Renal cortical epithelial cell (primary cell): ENCODE measurements around the gene TDRD15. TPM values are rescaled to one million over a fixed set of nuclear protein-coding genes. Genes with fewer than 3 reads are reported as not detected.
"Not testable (repeated sequence)": the region's sequence is repeated elsewhere in the genome, so short reads cannot be mapped to it uniquely, and the experiment has no call there.

Experiments used
- DNase-seq: peaks from one replicate; pipeline ENCODE4 v3.0.0-alpha.2; 2011; ENCODE audit warnings: low read depth
- total RNA-seq: library from RNA; depleted of rRNA; stranded (reverse); fragments of >200 nt; gene quantifications from 2 replicates; pipeline ENCODE4 v1.2.3, GENCODE V29; 2014

TDRD15 gene
- total RNA-seq, 1 donor from 2014 or later: not detected

DNA sequence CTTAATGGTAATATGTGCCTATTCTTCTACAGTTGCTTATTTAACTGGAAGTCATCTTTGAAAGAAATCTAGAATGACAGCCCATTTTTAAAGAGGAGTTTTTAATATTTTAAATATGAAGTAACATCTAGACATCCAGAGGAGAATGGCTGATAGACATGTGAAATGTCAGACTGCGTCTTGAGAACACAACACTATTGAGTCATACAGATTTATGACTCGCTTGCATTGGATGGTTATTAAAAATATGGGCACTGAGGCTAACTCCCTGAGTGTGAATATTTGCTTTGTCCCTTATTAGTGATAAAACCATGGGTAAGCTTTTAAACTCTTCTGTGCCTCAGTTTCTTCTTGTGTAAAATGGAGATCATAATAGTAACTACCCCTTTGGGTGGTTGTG, 22.9 kb downstream of the TDRD15 start:
- no peak for DNase-seq

DNA sequence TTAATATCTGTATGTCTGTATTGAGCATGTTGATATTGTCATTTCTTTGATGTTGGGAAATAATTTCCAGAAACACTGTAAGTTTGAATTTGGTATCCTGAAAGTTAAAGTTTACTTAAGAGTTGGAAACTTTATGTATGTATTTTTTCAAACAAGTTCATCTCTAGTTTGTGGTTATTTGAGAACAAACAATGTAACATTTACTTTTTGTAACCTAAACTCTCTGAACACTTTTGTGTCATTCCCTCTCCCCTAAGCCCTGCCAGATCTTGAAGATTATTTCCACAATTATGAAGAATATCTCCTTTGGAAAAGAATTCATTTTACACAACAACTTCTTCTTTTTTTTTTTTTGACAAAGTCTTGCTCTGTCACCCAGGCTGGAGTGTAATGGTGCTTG, 24.9 kb downstream of the TDRD15 start:
- DNase-seq: no peak

DNA sequence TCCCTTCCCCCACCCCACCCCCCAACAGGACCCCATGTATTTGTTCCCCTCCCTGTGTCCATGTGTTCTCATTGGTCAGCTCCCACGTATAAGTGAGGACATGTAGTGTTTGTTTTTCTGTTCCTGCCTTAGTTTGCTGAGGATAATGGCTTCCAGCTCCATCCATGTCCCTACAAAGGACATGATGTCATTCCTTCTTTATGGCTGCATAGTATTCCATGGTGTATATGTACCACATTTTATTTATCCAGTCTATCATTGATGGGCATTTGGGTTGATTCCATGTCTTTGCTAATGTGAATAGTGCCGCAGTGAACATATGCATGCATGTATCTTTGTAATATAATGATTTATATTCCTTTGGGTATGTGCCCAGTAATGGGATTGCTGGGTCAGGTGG, 27.5 kb downstream of the TDRD15 start:
- not testable (repeated sequence) for DNase-seq

DNA sequence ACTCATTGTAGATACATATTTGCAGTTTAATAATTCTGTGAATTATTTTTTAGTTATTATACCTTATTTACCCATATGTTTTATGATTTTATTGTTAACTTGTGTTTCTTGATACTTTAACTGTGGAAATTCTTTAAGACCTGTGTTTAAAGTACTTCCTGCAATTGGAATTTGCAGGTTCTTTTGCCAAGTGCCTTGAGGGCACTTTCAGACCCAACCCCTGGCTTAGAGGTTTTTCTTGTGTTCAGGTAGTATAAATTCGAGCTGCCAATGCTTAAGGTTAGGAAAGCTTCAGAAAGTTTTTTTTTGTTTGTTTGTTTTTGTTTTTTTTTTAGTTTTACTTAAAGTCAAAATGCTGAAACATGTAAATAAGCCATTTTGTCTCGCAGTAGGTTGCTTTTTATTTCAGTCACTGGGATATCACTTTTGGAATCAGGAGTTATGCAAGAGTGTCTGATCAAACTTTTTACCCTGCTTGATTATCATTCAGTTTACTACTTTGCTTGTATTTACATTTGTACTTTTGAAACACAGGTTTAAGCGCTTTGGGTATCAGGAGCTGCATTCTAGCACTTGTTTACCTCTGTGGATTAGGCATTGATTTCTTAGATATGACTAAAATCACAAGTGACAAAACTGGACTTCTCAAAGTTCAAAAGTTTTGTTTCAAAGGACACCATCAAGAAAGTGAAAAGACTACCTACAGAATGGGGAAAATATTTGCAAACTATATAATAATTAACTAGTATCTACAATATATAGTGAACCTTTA, 31.8 kb downstream of the TDRD15 start:
- DNase-seq: peak; percentile 25

DNA sequence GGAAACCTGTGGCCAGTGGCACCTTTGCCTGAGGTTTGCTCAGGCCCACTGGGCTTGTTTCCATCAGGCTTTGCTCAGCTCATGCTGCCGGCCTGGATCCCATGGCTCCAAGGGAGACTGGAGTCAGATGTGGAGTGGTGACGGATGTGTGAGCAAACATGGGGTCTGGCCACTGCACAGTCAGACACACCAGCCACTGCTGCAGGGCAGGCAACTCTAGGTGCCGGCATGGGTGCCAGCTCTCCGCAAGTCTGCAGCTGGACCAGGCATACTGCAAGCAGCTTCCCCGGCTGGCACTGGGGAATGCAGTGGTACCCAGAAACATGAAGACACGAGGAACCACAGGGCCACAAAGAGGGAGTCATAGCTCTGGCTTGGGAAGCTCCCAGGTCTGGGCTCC, 37.4 kb downstream of the TDRD15 start:
- DNase-seq: no peak

DNA sequence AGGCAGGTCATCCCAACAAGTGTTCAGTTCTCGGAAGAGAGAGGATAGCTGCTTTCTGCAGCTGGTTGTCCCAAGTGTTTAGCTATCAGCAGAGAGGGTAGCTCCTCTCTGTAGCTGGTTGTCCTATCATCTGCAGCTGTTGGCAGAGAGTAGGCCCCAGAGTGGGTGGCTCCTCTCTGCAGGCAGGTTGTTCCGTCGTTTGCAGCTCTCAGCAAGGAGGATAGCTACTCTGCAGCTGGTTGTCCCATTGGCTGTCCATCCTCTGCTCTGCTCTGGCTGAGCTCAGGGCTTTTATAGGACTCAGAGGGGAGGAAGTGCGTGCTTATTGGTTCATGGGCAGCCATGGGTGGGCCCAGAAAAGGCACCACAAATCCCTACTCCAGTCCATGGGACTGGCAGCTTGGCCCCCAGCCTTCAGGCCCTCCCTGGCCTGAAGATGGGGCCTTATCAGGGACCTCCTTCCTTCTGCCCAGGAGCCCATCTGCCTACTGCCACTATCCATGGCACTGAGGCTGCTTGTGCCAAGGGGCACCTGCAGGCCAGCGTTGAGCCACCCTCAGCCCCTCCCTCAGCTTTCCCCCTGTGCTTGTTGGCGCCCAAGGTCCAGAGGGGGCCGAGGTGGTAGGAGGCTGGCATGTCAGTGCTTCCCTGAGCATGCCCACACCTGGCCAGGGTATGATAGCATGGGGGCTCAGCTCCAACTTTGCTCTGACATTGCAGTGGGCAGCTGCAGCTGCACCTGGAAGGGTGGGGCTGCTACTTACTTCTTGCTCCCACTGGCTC, 38.3 kb downstream of the TDRD15 start:
- DNase-seq: no peak

DNA sequence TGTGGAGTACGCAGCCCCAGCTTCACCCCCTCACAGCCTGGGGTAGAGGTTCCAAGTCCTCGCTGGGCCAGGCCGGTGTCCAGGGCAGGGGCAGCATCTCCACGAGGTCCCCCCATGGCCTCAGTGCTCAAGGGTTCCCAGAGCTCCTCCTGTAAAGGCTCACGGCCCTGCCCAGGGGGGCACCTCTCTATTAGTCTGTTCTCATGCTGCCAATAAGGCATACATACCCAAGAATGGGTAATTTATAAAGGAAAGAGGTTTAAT, 38.8 kb downstream of the TDRD15 start:
- no peak for DNase-seq

DNA sequence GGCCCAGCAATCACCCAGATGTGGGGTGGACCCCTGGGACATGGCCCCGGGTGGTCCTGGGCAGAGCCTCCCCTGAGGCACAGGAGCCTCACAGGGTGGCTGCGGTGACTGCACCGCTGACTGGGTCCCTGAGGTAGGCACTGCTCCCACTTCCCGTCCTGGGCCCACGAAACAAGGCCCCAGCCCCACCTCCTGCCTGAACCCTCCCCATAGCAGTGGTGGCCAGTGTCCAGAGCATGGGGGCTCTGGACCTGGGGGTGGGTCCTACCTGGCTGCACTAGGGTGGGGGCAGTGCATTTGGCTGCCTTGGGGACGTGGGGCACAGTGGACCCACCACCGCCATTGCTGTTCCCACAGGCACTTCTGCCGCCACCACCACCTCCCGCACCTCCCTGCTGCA, 39.4 kb downstream of the TDRD15 start:
- no peak for DNase-seq

DNA sequence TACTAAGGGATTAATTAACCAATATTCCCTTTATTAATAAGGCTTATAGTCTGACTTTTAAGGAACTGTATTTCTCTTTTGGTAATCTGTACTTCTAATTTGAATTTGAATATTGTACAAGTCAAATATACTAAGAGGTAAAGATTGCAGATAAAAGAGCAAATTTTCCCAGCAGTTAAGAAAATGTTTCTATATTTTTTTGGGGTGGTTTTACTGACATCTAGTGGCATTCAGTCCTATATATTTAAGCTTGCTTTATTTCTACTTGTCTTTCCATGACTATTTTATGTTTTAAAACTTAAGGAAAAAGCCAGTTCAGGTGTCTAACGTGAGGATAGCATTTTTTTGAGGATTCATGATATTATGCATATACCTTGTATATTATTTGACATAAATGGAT, 41.6 kb downstream of the TDRD15 start:
- DNase-seq: peak; percentile 3

DNA sequence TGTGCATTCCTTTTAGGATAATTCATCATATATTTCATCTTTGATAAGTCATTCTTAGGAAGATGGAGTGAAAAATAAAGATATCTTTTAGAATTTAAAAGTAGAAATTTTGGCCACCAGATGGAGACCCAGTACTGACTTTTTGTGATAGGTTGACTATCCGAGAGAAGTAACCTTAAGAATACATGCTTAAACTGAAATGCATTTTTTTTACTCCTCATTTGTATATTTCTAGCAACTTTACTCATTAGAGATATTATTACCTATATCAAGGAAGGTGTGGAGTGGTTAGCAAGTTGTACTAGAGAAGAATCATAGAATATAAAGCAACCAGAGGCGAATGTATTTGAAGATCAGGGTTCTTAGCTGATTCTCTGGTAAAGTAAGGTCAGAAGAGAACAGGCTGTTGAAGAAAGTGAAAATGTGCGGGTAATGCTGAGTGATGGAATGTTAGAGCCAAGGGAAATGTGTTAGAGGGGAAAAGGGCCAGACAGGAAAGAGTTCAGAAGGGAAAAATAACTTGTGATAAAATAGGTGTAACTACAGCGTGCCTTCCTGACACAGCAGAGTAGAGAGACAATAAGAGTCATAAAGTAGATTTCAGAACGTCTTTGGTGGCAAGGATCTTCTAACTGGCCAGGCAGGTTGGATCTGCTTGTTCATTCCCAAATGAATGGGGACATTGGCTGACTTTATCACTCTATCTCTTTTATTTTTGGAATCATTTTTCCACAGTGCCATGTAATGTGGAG, 52.3 kb downstream of the TDRD15 start:
- peak; percentile 10 for DNase-seq

DNA sequence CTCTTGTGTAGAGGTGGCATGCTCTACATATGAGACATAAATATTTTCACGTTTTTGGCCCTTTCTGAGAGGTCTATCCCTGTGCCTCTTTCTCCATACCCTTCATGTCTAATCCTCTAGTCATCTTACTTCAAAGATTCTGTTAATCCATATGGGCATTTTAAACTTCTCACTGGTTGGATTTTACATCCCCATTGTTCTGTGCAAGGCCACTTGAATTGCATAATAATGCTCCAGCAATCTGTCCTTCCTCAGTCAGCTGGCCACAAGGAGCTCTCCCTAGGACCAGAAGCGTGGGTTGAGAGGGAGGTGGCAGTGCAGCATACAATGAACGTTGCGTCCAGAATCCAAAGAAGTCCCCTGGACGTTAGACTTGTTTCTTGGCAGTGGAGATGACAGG, 58.2 kb downstream of the TDRD15 start:
- no peak for DNase-seq

DNA sequence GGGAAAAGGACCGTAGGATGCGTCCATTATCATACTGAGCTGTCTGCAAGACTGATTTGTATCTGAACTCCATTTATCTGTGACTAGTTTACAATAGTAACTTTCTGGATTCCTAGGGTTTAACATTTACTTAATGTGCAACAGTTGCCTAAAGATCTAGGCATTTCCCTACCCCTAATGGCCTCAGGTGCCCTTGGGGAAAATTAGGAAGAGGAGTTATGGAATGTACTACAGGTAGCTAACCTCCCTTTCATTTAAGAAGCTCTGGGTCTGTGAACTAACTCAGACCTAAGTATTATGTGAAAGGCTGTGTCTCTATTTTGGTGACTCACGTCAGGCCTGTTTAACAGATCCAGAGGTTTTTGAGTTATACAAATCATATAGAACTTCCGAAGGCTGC, 59.5 kb downstream of the TDRD15 start:
- no peak for DNase-seq

DNA sequence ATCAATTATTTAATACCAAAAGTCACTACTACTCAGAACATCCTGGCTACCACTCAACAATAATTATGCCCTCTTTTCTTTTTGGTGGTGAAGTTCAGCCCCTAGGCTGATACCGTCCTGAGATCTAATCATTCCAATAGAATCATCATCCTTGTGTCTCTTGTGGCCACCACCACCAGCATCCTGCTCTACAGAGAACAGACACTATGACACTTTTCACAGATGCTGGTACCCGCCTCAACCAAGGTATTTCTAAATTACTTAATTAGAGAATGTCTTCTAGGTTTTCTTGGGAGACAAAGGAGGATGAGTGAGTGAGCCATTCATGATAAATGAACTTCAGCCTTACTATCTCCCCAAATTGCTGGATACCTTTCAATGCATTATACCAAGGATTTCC, 60.0 kb downstream of the TDRD15 start:
- no peak for DNase-seq

DNA sequence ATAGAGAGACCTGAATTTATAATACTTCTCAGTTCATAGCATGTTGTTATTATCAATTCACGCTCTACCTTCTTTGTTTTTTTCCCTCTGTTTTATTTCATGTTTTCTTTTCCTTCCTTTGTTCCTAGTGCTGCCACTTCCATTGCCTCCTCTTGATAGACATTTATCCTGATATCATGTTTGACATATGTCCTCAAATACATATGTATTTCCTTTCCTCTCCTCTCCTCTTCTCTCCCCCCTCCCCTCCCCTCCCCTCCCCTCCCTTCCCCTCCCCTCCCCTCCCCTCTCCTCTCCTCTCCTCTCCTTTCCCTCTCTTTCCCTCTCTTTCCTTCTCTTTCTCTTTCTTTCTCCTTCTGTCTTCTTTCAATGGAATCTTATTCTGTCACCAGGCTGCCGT, 67.8 kb downstream of the TDRD15 start:
- no peak for DNase-seq

Other genes with a start within 250 kb of the TDRD15 start
- 0.50 TPM in 1 of 2 replicates, not detected in the other for gene APOB, start 79.9 kb upstream of the TDRD15 start, total RNA-seq